Common myeloid progenitor, CD34-positive (primary cell): Measurements from ENCODE around the gene DIRAS3. TPM values are rescaled to one million over a fixed set of nuclear protein-coding genes. Genes with fewer than 3 reads are reported as not detected.

ENCODE experiments used
- CTCF ChIA-PET: fragments of 350-600 bp; sonication (Branson Sonifier 250); formaldehyde crosslinking; loops from one replicate; lab custom pipeline; 2021; ENCODE audit warnings: antibody characterized with exemption; lab: Charles Lee
- POLR2A ChIA-PET: fragments of 350-600 bp; sonication (Branson Sonifier 250); formaldehyde crosslinking; loops from one replicate; lab custom pipeline; 2021; ENCODE audit warnings: antibody characterized with exemption; lab: Charles Lee
- DNase-seq, 3 donors: peaks; one replicate each; pipeline versions ENCODE4 v3.0.0 to v3.0.0-alpha.2; 2013
- H3K27ac ChIP-seq, 2 experiments: 1 replicate in 1 of 2; 2 replicates in 1 of 2; pipeline ENCODE4 v1.7.0; 2013; ENCODE audit warnings: inconsistent platforms in 2 of 2, low read length in 2 of 2, mild to moderate bottlenecking in 2 of 2, low read depth in 1 of 2, moderate library complexity in 1 of 2; ENCODE audit not compliant: severe bottlenecking in 2 of 2, insufficient read depth in 1 of 2, poor library complexity in 1 of 2
- H3K27me3 ChIP-seq, 5 experiments: replicated peaks in 2 of 5; 1 replicate in 3 of 5; 2 replicates in 2 of 5; pipeline versions ENCODE4 v1.6.1 to v1.7.0; 2013; ENCODE audit warnings: low read length in 4 of 5, mild to moderate bottlenecking in 2 of 5, moderate library complexity in 2 of 5, inconsistent platforms in 1 of 5; ENCODE audit not compliant: insufficient read depth in 5 of 5, control insufficient read depth in 4 of 5
- H3K36me3 ChIP-seq, 4 experiments: 1 replicate in 2 of 4; 2 replicates in 2 of 4; pipeline versions ENCODE4 v1.6.1 to v1.7.0; 2013; ENCODE audit warnings: low read length in 3 of 4, control low read depth in 1 of 4, mild to moderate bottlenecking in 1 of 4; ENCODE audit not compliant: control insufficient read depth in 4 of 4, insufficient read depth in 4 of 4
- H3K4me1 ChIP-seq, 4 experiments: 1 replicate in 3 of 4; 2 replicates in 1 of 4; pipeline versions ENCODE4 v1.6.1 to v1.7.1; 2013; ENCODE audit warnings: low read length in 3 of 4, mild to moderate bottlenecking in 3 of 4, control low read depth in 1 of 4, inconsistent platforms in 1 of 4, moderate library complexity in 1 of 4; ENCODE audit not compliant: control insufficient read depth in 4 of 4, insufficient read depth in 4 of 4; ENCODE audit errors: control extremely low read depth in 1 of 4
- H3K4me3 ChIP-seq, 7 experiments: 1 replicate in 4 of 7; 2 replicates in 3 of 7; pipeline versions ENCODE4 v1.5.1 to v1.7.0; 2013; ENCODE audit warnings: mild to moderate bottlenecking in 7 of 7, low read length in 6 of 7, moderate library complexity in 6 of 7, inconsistent platforms in 2 of 7, low read depth in 2 of 7, control low read depth in 1 of 7; ENCODE audit not compliant: insufficient read depth in 4 of 7, control insufficient read depth in 1 of 7; ENCODE audit errors: extremely low read depth in 1 of 7
- H3K9me3 ChIP-seq, 5 experiments: 1 replicate in 4 of 5; 2 replicates in 1 of 5; pipeline versions ENCODE4 v1.6.1 to v1.7.1; 2013; ENCODE audit warnings: low read length in 4 of 5, mild to moderate bottlenecking in 2 of 5, inconsistent platforms in 1 of 5, low read depth in 1 of 5, moderate library complexity in 1 of 5; ENCODE audit not compliant: control insufficient read depth in 4 of 5, insufficient read depth in 2 of 5; ENCODE audit errors: control extremely low read depth in 1 of 5
- WGBS: methylation state at CpG from one replicate; pipeline ENCODE4 v1.1.5; 2013; ENCODE audit not compliant: insufficient coverage; 5-methylcytosine and 5-hydroxymethylcytosine counted together
- polyA plus RNA-seq: library from polyadenylated mRNA; unstranded; fragments of 120-200 nt; gene quantifications from one replicate; pipeline ENCODE4 v1.2.1, GENCODE V29; 2013

Gene DIRAS3
- polyA plus RNA-seq, result 0.50 TPM

- no peak within 1 kb of the TSS for H3K27ac ChIP-seq
- peaks cover 0 to 14% (median 9%) of the 10 kb centered on the region in 4 experiments for H3K4me1 ChIP-seq
- H3K27me3 ChIP-seq, result peaks cover 0 to 51% (median 9%) of the 10 kb centered on the region in 5 experiments
- H3K9me3 ChIP-seq, result peaks cover 0 to 5% (median 0%) of the 10 kb centered on the region in 5 experiments
- peak within 1 kb of the TSS in 6 of 7 experiments; percentile 35 to 75 (median 54) for H3K4me3 ChIP-seq
- ChIA-PET CTCF (interaction anchor here (1.6 kb wide), 1 partner anchor 199 kb away, joined by 4 read pairs; no protein-coding TSS in a partner anchor), POLR2A (no interaction called here)
- H3K36me3 ChIP-seq, result no peaks in the 10 kb centered on the region
- peak; percentile 23 to 77 (median 67) for DNase-seq
- WGBS, result 54% methylated on average over 42 of the region's 45 CpGs
These were observed at the start of gene DIRAS3 for GRCh38 chr1:68049941-68050878. Gene DIRAS3, minus strand, starts transcription at chr1:68050627. Its CDS starts 3,330 bp downstream, at chr1:68047297.

DNA sequence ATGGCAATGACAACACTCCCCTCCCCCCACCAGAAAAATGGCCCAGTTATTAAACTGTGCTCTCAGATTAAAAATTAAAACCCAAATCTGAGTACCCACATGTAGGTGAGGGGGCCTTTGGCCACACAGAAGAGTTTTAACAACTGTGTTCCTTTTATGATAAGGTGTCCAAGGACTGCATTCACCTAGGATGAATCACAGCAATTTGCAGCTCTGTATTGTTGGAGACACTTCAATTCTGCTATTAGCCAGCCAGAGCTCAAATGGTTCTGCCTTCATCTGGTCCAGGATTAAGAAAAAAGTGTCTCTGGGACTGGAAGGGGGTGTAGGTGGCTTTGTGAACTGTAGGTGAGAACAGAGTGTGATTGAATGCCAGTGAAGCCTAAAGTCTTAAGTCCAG lies 43.3 kb upstream of the DIRAS3 start:
- Histone ChIP-seq H3K27me3 (peaks cover 0 to 3% (median 0%) of the 10 kb centered on the region in 5 experiments), H3K9me3 (no peaks in the 10 kb centered on the region), H3K36me3 (no peaks in the 10 kb centered on the region), H3K27ac (no peak overlapping the region), H3K4me1 (no peaks in the 10 kb centered on the region), H3K4me3 (no peak overlapping the region)
- DNase-seq, result no peak
- POLR2A ChIA-PET, result no interaction called here
- CTCF ChIA-PET, result no interaction called here

DNA sequence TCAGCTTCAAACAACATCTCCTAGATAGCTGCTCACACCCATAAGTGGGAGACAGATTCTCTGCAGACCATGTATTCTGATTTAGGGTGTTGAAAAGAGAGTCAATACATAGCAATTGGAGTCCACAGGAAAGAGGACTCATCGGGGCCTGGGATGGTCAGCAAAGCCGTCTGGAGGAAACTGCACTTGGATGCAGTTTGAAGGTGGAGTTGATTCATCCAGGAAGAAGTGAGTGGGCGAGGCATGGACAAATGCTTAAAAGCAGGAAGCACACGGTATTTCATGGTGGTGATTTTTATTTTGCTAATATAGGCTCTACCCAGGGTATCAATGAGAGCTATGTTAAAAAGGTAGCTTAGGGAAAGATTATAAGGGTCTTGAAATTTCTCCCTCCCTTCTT lies 36.8 kb upstream of the DIRAS3 start:
- no peaks in the 10 kb centered on the region for H3K36me3 ChIP-seq
- 96% methylated on average over 4 of the region's 4 CpGs for WGBS
- no peaks in the 10 kb centered on the region for H3K4me1 ChIP-seq
- CTCF ChIA-PET, result interaction anchor here (0.6 kb wide), 1 partner anchor 33 kb away, joined by 3 read pairs; no protein-coding TSS in a partner anchor
- H3K9me3 ChIP-seq, result no peaks in the 10 kb centered on the region
- no peak for DNase-seq
- POLR2A ChIA-PET, result interaction anchor here (0.6 kb wide), 1 partner anchor 12 kb away, joined by 4 read pairs; no protein-coding TSS in a partner anchor
- no peak overlapping the region for H3K4me3 ChIP-seq
- H3K27me3 ChIP-seq, result no peaks in the 10 kb centered on the region
- no peak overlapping the region for H3K27ac ChIP-seq

DNA sequence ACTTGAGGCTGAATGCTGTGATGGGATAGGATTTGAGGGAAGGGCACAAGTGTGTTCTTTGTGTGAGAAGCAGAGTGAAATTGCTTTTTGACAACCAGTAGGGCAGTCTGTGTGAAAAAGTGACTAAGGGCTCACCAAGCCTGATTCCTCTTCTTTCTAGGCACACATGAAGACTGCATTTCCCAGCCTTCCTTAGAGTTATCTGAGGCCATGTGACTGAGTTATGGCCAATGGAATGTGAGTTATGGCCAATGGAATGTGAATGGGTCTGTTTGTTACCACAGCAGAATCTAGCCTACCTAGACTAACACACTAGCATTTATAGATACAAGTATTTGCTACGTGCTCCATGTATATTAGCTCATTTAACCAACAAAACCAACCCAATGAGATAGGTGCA lies 35.3 kb upstream of the DIRAS3 start:
- H3K27ac ChIP-seq, result no peak overlapping the region
- H3K36me3 ChIP-seq, result no peaks in the 10 kb centered on the region
- ChIA-PET CTCF (no interaction called here), POLR2A (no interaction called here)
- DNase-seq, result no peak
- no peak overlapping the region for H3K4me3 ChIP-seq
- H3K27me3 ChIP-seq, result no peaks in the 10 kb centered on the region
- no peaks in the 10 kb centered on the region for H3K4me1 ChIP-seq
- H3K9me3 ChIP-seq, result no peaks in the 10 kb centered on the region
- no CpG with 5 or more reads among the region's 1 CpG for WGBS

- ChIA-PET POLR2A (no interaction called here), CTCF (no interaction called here)
- Histone ChIP-seq H3K27ac (no peak overlapping the region), H3K27me3 (no peaks in the 10 kb centered on the region), H3K9me3 (no peaks in the 10 kb centered on the region), H3K4me1 (no peaks in the 10 kb centered on the region), H3K4me3 (no peak overlapping the region), H3K36me3 (no peaks in the 10 kb centered on the region)
- DNase-seq, result no peak
- WGBS, result 50% methylated on average over 2 of the region's 2 CpGs
These were observed 33.3 kb upstream of the DIRAS3 start for GRCh38 chr1:68083686-68084085.

- Histone ChIP-seq H3K4me1 (no peaks in the 10 kb centered on the region), H3K27me3 (no peaks in the 10 kb centered on the region), H3K27ac (no peak overlapping the region), H3K4me3 (no peak overlapping the region), H3K36me3 (no peaks in the 10 kb centered on the region), H3K9me3 (no peaks in the 10 kb centered on the region)
- DNase-seq, result no peak
- ChIA-PET POLR2A (no interaction called here), CTCF (no interaction called here)
These were observed 31.4 kb upstream of the DIRAS3 start for GRCh38 chr1:68081775-68082283.

DNA sequence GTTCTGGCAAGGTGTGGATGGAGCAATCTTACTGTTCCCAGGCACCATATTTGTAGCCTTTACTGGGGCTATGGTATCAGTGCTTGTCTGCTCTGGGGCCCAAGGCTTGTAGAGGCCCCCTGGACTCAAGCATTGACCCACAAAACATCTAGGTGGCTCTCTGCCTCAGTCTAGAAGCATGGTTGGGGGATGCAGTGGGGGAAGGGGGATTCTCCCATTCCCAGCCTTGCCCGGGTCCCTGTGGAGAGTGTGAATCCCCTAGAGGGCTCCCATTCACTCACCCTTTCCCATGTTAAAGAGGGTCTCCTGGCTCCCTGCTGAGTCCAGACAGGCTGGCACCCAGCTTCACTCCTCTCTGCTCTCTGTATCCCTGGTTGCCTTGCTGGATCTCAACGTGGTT lies 28.2 kb upstream of the DIRAS3 start:
- Histone ChIP-seq H3K36me3 (no peaks in the 10 kb centered on the region), H3K4me3 (no peak overlapping the region), H3K27ac (no peak overlapping the region), H3K4me1 (no peaks in the 10 kb centered on the region), H3K27me3 (no peaks in the 10 kb centered on the region), H3K9me3 (peaks cover 0 to 2% (median 0%) of the 10 kb centered on the region in 5 experiments)
- DNase-seq, result no peak
- ChIA-PET CTCF (no interaction called here), POLR2A (no interaction called here)
- WGBS, result 78% methylated on average over 1 of the region's 2 CpGs
